RCC 7860 (cell line): Measurements from ENCODE around the gene PGLYRP4.
"Not testable (repeated sequence)": the region's sequence is repeated elsewhere in the genome, so short reads cannot be mapped to it uniquely, and the experiment has no call there.

Experiments used
- DNase-seq: peaks from one replicate; pipeline ENCODE4 v3.0.0-alpha.2; 2015; ENCODE audit warnings: low spot score
- FAIRE-seq: peaks from 2 replicates; lab custom pipeline; 2012; peaks lifted over from hg19 to GRCh38; lab: Jason Lieb, UNC

The PGLYRP4 gene

DNA sequence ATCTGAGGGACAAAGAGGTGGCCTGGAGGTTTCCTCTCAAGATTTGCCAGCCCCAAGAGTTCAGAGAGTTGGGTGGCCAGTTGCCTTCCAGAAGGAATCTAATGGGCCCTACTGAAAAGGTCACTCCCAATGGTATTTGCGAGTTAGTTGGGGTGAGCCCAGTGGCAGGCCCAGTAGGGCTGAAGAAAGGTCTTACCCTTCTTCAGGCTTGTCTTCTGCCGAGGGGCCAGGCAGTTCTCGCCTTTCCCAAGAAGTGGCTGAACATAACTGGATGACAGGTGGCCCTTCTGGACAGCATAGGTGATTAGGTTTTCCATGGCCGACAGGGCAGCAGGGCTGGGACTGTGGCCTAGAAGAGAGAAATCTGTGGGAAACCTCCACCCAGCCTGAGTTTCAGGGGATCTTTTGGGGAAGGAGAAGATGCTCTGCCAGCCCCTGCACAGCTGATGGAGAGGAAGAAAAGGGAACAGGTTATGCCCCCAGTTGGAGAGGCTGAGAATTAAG is 7.2 kb downstream of the PGLYRP4 start:
- FAIRE-seq (no peak), DNase-seq (no peak)

DNA sequence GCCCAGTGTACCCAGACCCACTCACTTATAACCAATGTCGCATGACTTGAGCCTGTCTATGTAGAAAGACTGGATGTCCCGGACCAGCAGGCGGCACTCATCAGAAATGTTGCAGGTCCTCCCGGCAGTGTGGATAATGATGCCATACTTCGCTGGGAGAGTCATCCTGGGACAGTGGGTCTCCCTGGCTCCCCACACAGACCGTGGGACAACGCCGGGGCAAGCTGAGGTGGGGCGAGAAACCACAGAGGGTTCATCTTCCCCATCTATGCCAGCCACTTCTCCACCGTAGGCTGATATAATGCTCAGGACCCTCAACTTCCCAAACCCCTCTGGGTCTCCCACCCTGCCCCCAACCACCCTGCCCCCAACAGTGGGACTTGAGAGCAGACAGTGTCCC is 8.3 kb downstream of the PGLYRP4 start:
- no peak for DNase-seq
- no peak for FAIRE-seq

DNA sequence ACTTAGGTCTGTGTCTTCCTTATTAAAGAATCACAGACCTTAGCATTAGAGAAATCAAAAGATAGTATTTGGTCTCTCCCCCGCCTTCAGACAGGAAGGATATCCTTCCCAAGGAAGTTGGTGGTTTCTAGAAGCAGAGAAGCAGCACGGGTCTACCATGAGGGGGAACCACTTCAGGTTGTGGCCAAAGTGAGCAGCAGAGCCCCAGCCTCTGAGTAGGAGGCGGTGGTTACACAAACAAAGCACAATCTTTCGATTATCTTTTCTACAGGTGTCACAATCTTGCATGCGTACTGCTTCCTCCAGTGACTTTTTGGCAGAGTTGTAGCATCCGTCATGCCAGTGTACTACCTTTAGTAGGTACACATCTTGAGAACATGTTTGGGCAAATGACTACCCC is 8.8 kb downstream of the PGLYRP4 start:
- no peak for DNase-seq
- no peak for FAIRE-seq

- no peak for DNase-seq
- FAIRE-seq, result no peak
These were observed 10.4 kb downstream of the PGLYRP4 start for GRCh38 chr1:153337980-153338853.

DNA sequence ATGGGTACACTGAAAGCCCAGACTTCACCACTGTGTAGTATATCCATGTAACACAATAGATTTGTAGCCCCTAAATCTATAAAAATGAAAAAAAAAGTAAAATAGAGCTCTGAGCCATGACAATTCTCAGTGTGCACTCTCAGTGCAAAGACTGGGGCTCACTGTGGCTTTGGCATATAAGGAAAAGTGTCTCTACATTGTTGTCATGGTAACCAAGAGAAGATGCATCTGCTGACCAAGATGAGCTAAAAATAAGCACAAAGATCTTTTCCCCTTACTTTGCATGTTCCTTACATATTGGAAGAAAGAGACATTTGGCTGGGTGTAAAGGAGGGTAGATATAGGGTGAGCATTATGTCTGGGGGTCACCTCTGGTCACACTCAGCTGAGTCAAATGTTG is 12.0 kb downstream of the PGLYRP4 start:
- FAIRE-seq (no peak), DNase-seq (no peak)

- FAIRE-seq (no peak), DNase-seq (no peak)
These were observed 14.7 kb downstream of the PGLYRP4 start for GRCh38 chr1:153333902-153334301.

GRCh38 chr1:153324912-153325311 is 23.7 kb downstream of the PGLYRP4 start:
- no peak for DNase-seq
- no peak for FAIRE-seq

DNA sequence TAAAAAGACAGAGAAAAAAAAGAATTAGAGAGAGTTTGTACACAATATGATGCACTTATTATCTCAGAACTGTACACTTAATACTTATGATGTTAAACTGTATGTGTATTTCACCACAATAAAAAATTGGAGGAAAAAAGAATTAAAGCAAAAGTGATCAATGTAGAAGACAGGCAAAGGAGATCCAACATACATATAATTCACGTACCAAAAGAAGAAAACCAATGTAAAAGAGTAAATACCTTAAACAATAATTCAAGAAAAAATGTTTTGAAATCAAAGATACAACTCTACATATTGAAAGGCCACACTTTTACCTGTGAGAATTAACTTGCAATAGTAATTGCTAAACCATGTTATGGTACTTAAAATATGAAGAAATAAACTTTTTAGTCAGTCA is 26.1 kb downstream of the PGLYRP4 start:
- DNase-seq (no peak), FAIRE-seq (no peak)

GRCh38 chr1:153318145-153318544 is 30.5 kb downstream of the PGLYRP4 start:
- FAIRE-seq, DNase-seq: not testable (repeated sequence)

DNA sequence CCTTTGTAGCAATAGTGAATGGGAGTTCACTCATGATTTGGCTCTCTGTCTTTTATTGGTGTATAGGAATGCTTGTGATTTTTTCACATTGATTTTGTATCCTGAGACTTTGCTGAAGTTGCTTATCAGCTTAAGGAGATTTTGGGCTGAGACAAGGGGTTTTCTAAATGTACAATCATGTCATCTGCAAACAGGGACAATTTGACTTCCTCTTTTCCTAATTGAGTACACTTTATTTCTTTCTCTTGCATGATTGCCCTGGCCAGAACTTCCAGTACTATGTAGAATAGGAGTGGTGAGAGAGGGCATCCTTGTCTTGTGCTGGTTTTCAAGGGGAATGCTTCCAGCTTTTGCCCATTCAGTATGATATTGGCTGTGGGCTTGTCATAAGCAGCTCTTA is 32.6 kb downstream of the PGLYRP4 start:
- not testable (repeated sequence) for DNase-seq, FAIRE-seq

GRCh38 chr1:153314388-153314787 is 34.3 kb downstream of the PGLYRP4 start:
- not testable (repeated sequence) for DNase-seq, FAIRE-seq

DNA sequence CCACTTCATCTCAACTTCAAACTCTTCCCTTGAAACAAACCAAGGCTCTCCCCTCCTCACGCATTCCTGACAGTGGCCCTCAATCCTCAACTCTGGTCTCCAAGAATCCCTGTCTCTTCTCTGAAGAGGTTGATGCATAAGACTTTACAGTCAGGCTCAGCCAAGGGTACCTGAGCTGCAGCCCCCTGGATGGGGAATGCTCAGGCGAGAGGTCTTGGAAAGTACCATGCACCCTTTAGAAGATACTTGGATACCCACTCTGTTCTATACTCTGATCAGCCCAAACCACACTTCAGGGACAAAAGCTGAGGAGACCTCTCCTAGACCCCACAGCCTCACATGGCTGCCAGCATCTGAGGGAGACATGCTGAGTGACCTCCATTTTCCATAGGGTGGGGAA is 35.4 kb downstream of the PGLYRP4 start:
- FAIRE-seq, result no peak
- DNase-seq, result no peak

DNA sequence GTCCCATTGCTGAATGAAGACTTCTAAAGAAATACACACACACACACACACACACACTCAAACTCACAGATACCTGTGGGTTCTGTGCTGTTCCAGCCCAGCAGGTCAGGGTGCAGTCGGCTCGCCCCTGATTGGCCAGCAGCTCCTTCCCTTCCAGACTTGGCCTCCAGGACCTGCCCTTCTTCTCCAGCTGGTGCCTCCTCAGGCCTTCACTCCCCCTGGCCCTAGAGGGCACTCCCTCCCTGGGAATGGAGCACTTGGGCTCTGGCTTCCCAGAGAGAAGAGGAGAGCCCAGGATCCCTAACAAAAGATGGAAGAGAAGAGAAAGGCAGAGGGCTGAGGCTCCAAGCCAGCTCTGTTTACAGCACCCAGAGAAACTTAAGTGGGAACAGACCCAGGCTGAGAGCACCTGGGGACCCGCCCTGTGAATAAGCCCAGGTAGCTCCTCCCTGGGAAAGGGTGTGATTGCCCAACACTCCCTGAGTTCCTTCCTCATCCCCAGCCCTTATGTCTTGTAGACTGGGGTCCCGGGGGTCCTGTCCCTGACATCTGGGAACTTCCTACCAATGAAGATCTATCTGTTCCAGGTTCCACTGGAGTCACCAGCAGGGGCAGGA is 36.0 kb downstream of the PGLYRP4 start, which contains the start of gene PGLYRP3:
PGLYRP3 (minus strand) TSS at position 383 of the 617 bp plus-strand sequence. CDS start 2,287 bp downstream, outside the sequence.
- no peak for FAIRE-seq
- DNase-seq, result no peak

- FAIRE-seq (no peak), DNase-seq (no peak)
These were observed 38.1 kb downstream of the PGLYRP4 start for GRCh38 chr1:153310526-153310925.

- DNase-seq (no peak), FAIRE-seq (no peak)
These were observed 39.2 kb downstream of the PGLYRP4 start for GRCh38 chr1:153309441-153309840.

- FAIRE-seq (no peak), DNase-seq (no peak)
These were observed 40.1 kb downstream of the PGLYRP4 start for GRCh38 chr1:153308540-153308939.

- FAIRE-seq, result no peak
- no peak for DNase-seq
These were observed 41.4 kb downstream of the PGLYRP4 start for GRCh38 chr1:153307221-153307600.

DNA sequence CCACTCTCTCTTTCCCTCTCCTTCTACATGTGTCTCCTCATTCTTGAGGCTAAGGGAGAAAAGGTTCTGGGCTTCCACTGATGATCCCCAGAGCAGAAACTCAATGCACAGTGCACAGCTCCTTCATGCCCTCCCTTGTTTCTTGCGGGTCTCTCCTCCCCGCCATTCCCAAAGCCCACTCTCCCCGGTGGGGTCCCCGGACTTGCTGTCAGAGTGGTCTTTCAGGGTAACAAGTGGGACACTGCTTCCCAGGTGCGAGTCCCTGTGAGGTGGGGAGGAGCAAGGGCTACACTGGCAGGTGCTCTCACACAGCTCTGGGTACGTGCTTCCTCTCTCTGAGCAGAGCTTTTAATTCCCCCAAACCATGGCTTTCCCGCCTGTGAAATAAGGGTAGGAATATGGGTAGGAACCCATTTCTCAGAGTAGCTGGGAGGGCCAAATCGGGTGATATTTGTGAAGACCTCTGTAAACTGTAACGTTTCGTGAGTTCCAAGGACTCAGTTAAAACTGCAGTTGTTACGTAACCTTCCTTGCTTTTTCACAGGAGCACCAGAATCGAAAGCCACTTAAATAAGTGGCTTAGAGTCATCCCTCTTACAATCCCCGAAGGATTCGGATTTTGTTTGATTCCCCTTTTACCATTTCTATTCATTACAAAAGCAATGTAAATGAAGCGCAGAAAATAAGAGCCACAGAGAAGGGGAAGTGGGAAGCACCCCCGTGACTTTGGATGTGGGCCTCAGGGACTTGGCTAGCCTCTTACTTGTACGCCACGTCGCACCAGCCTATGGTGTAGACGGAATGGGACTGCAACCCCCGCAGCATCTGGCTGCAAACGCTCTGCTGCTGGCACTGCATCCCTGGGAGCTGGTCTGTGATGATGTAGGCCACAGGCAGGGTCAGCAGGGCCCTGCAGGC is 42.1 kb downstream of the PGLYRP4 start:
- DNase-seq (no peak), FAIRE-seq (no peak)

DNA sequence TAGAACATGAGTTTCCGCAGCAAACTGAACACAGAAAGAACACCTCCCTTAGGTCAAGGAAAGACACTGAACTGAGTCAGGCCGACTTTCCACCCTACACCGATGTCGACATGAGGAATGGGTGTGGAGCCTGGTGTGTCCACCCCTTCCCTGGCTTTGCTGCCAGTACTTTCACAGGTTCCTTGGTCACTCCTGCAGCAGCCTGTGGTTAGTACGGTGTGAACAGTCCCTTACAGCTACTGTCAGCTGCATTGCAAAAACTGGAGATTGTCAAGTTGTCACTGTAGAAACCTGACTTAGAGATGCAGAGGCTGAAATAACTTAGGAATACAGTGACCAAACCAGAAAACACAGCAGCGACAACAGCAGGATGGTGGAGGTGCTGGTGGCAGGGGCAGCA is 43.0 kb downstream of the PGLYRP4 start:
- FAIRE-seq (no peak), DNase-seq (no peak)

DNA sequence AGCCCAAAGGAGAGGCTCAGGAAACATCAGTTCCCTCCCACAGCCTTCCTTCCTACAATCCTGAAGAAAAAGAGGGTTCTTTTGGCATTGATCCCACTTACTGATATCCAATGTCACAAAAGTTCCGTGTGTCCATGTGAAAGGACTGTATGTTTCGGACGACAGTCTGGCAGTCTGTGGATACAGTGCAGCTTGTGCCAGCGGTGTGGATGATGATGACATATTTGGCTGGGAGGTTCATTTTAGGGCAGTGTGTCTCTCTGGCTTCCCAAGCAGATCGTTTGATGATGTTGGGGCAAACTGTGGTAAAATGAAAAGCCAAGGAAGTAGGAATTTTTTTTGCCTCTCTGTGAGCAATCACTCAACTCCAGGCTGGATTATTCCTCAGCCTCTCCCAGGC is 46.3 kb downstream of the PGLYRP4 start:
- DNase-seq (no peak), FAIRE-seq (no peak)

- FAIRE-seq (no peak), DNase-seq (no peak)
These were observed 54.8 kb downstream of the PGLYRP4 start for GRCh38 chr1:153293851-153294250.
